ENCODE results near the gene AOC2.
"Not testable (repeated sequence)": the region's sequence is repeated elsewhere in the genome, so short reads cannot be mapped to it uniquely, and the experiment has no call there.

The AOC2 gene

DNA sequence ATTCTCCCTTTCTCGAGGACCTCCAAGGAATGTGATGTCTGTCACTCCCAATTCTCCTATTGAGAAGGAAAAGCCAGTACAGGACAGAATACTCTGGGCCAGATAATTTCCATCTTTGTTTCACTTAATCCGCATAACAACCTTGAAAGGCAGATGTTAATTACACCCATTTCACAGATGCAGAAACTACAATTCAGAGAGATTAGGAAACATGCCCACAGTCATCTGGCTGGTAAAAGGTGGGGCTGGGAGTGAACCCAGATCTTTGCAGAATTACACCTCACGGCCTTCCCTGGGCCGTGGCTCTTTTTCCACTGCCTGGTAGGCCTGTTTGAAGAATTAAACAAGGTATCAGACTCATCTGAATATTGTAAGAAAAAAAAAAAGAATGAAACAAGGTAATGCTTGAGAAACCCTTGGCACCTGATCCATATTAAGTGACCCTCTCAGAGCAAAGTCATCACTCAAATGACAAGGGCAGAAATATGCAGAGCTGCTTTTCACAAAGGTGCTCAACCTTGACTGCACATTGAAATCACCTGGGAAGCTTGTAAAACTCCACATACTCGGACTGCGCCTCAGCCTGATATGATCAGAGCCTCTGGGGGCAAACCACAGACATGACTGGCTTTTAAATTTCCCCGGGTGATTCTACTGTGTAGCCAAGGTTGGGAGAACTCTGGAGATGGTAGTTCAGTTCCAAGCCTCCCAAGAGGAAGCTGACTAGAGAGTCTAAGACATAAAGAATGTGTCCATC is 39.6 kb downstream of the AOC2 start:
- DNase-seq = no peak

GRCh38 chr17:42885806-42886205 is 41.4 kb downstream of the AOC2 start:
- DNase-seq = not testable (repeated sequence)

- no peak for DNase-seq
Observed at GRCh38 chr17:42886283-42887176, 42.1 kb downstream of the AOC2 start.

DNA sequence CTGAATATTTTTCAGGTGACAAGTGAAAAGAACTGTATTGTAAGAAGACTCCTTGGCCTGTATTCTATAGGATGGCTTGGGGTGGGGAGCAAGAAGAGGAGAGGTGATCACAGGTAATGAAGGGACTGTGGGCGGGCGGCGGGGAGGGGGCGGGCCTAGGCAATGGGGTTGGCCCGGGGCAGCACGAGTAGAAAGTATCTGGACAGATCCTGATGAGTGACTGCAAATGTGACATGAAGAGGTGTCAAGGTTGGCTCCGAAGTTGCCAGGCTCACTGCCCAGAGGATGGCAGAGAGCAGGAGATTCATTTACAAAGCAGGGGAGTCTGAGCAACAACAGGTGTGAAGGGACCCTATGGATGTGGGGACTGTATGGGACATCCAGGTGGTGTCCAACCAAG is 45.4 kb downstream of the AOC2 start:
- DNase-seq = no peak

DNA sequence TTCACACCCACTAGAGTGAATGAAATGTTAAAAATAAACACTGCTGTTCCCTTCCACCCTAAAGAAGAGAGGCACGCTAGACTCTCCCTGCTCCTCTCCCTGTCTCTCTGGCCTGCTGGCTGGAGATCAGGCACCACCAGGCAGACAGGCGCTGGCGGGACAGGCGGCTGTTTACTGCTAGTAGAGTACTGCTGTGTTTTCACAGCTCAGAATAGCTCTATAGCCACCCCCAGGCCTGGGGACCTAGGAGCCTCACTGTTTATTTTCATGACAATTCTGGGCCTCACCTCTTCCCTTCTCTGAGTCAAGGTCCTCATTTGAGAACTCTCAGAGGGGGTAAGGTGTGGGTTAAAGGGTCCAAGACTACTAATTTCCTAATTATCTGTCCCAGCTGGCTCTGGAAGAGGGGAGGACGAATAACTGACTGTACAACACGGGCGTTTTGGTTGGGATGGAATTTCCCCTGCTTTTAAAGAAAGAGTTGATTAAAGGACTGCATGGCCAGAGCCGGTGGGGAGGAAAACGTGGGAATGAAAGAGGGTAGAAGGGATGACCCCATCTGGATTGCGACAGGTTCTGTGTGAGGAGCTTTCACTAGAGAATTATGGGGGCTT is 47.3 kb downstream of the AOC2 start:
- no peak for DNase-seq

DNA sequence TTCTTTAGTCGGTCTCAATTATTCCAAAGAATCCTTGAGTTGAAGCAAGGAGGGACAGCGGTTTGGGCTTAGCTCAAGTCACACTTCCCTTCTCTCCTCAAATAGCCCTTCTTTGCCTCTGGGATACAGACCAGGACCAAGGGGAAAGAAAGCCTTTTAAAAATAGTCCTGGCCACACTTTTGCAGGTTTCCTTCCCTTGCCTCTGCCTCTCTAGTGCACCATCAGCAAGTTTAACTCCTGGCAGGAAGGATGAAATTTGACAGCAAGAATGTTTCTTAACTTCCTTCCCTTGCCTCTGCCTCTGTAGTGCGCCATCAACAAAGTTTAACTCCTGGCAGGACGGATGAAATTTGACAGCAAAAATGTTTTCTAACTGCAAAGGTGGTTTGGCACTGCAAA is 49.0 kb downstream of the AOC2 start:
- DNase-seq = no peak

DNA sequence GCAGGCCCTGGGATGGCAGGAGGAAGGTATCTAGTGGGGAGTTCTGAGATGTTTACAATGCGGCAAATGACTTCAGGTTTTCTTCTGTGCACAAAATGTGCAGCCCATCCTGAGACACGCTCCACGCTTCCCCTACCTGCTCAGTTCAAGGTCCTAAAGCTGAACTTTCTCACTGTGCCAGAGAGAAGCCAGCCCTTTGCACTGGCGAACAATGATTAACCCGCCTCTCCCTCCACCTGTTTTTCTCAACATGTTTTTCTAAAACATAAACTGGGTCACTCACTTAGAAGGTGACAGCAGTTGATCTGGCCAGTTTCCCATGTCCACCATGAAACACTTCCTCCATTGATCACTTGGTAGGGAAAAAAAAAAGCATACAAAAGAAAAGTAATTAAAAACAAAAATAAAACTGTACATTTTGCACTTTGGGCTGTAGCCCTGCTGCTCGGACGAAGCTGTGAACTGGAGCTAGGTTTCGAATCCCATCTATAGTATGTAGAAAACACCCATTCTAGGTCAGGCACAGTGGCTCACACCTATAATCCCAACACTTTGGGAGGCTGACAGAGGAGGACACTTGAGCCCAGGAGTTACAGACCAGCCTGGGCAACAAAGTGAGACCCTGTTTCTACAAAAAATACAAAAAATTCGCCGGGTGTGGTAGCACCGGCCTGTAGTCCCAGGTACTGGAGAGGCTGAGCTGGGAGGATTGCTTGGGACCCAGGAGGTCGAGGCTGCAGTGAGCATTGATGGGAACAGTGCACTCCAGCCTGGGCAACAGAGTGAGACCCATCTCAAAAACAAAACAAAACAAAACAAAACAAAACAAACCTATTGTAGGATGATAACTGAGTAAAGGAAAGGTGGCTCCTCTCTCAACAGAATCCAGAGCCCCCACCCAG is 50.2 kb downstream of the AOC2 start:
- no peak for DNase-seq

- DNase-seq = no peak
Observed at GRCh38 chr17:42895185-42895555, 50.8 kb downstream of the AOC2 start.

GRCh38 chr17:42898147-42898811 is 53.9 kb downstream of the AOC2 start:
- DNase-seq = no peak

- not testable (repeated sequence) for DNase-seq
Observed at GRCh38 chr17:42899981-42900380, 55.6 kb downstream of the AOC2 start.

Measured in CD4-positive, alpha-beta T cell treated with Interleukin-17A for 1 hour (primary cell).